GM19099 (cell line): ENCODE data around the gene PBX3.

ENCODE experiments used
- POLR2A ChIP-seq: IDR thresholded peaks from 3 replicates; pipeline ENCODE4 v1.6.1; 2011; ENCODE audit warnings: low read depth; ENCODE audit not compliant: insufficient read length; ENCODE audit errors: extremely low read depth

Gene PBX3

GRCh38 chr9:125831054-125831453 is 83.9 kb downstream of the PBX3 start:
- TF ChIP-seq POLR2A, result no peak

GRCh38 chr9:125831616-125832015 is 84.4 kb downstream of the PBX3 start:
- TF ChIP-seq POLR2A, result no peak

GRCh38 chr9:125835655-125836054 is 88.5 kb downstream of the PBX3 start:
- no peak for TF ChIP-seq POLR2A

- TF ChIP-seq POLR2A, result no peak
These were observed 92.1 kb downstream of the PBX3 start for GRCh38 chr9:125839317-125839716.

GRCh38 chr9:125841444-125841843 is 94.3 kb downstream of the PBX3 start:
- no peak for TF ChIP-seq POLR2A

GRCh38 chr9:125842242-125842641 is 95.1 kb downstream of the PBX3 start:
- no peak for TF ChIP-seq POLR2A

GRCh38 chr9:125843646-125844045 is 96.5 kb downstream of the PBX3 start:
- TF ChIP-seq POLR2A, result no peak

GRCh38 chr9:125844611-125845010 is 97.4 kb downstream of the PBX3 start:
- no peak for TF ChIP-seq POLR2A

GRCh38 chr9:125845271-125845808 is 98.2 kb downstream of the PBX3 start:
- no peak for TF ChIP-seq POLR2A

- no peak for TF ChIP-seq POLR2A
These were observed 100.6 kb downstream of the PBX3 start for GRCh38 chr9:125847735-125848134.

- no peak for TF ChIP-seq POLR2A
These were observed 103.0 kb downstream of the PBX3 start for GRCh38 chr9:125850106-125850632.

GRCh38 chr9:125850763-125851162 is 103.6 kb downstream of the PBX3 start:
- no peak for TF ChIP-seq POLR2A

GRCh38 chr9:125851979-125852378 is 104.8 kb downstream of the PBX3 start:
- TF ChIP-seq POLR2A, result no peak

- TF ChIP-seq POLR2A, result no peak
These were observed 105.2 kb downstream of the PBX3 start for GRCh38 chr9:125852386-125852785.

- TF ChIP-seq POLR2A, result no peak
These were observed 107.5 kb downstream of the PBX3 start for GRCh38 chr9:125854553-125855275.

GRCh38 chr9:125856331-125856730 is 109.2 kb downstream of the PBX3 start:
- TF ChIP-seq POLR2A, result no peak
